Right lobe of liver (tissue), 4 donors: ENCODE measurements around the gene ASPG.

Experiments used
- CTCF ChIP-seq, 4 donors: fragments of 200-600 bp in 3 of 4; fragments of 450-650 bp in 1 of 4; IDR thresholded peaks; one replicate each; pipeline versions ENCODE4 v1.5.1 to v1.8.0; 2016 to 2022; ENCODE audit warnings: antibody characterized with exemption in 4 of 4, mild to moderate bottlenecking in 2 of 4
- POLR2A ChIP-seq: fragments of 450-650 bp; IDR thresholded peaks from one replicate; pipeline ENCODE4 v1.6.1; 2017; ENCODE audit warnings: antibody characterized with exemption, mild to moderate bottlenecking
- donor health status: DM: no; HTN: no; CAD: no.
- donor health status: DM: no; HTN: no; CAD: no.
- donor health status: DM: no; HTN: yes; CAD: no.

- TF ChIP-seq CTCF (IDR thresholded peaks at IDR 0.05) (no peak), POLR2A (no peak)
Measured at GRCh38 chr14:104111301-104112112, 26.0 kb downstream of the ASPG start.
